ENCODE results near the gene PCGF1. TPM values are rescaled to one million over a fixed set of nuclear protein-coding genes. Genes with fewer than 3 reads are reported as not detected.
A peak's percentile ranks its signal among the peaks of the same experiment; 100 is the strongest.

PCGF1 gene
- total and polyA plus RNA-seq, 2 of the 13 experiments (the other 11 are each of a cell fraction or from before 2014, with no cell fraction given) = 20.4 to 22.6 TPM

- TF ChIP-seq PAF1 (CRISPR knock-in tag; IDR thresholded peaks at IDR 0.05) (no peak), PAWR (CRISPR knock-in tag; IDR thresholded peaks at IDR 0.05; ENCODE audit: borderline replicate concordance) (no peak), ZNF263 (CRISPR knock-in tag; IDR thresholded peaks at IDR 0.05) (peak; percentile 96), KMT2A (CRISPR knock-in tag; IDR thresholded peaks at IDR 0.05) (no peak; the same call in 1 of the 2 replicates), RFX5 (IDR thresholded peaks at IDR 0.05; ENCODE audit: low read depth, low read length) (no peak), NBN (conservative IDR thresholded peaks at IDR 0.05) (no peak), ZNF253 (CRISPR knock-in tag; IDR thresholded peaks at IDR 0.05; ENCODE audit: borderline replicate concordance) (no peak), HDAC1 (CRISPR knock-in tag; IDR thresholded peaks at IDR 0.05) (peak; percentile 88), KDM2A (CRISPR knock-in tag; IDR thresholded peaks at IDR 0.05; ENCODE audit: borderline replicate concordance, low read depth) (no peak), ZNF484 (CRISPR knock-in tag; IDR thresholded peaks at IDR 0.05; ENCODE audit: borderline replicate concordance, low read depth) (no peak), ZNF101 (CRISPR knock-in tag; IDR thresholded peaks at IDR 0.05; ENCODE audit: borderline replicate concordance, low read depth) (no peak), FOXA3 (CRISPR knock-in tag; IDR thresholded peaks at IDR 0.05) (peak; percentile 80), JUN (CRISPR knock-in tag; IDR thresholded peaks at IDR 0.05) (no peak; the same call in 1 of the 2 replicates), ZNF720 (CRISPR knock-in tag; IDR thresholded peaks at IDR 0.05) (no peak), NFKBIZ (CRISPR knock-in tag; IDR thresholded peaks at IDR 0.05) (peak; percentile 44; the same call in 1 of the 2 replicates), RXRA (CRISPR knock-in tag; IDR thresholded peaks at IDR 0.05) (peak; percentile 82; the same call in 1 of the 2 replicates), ZNF296 (CRISPR knock-in tag; conservative IDR thresholded peaks at IDR 0.05) (no peak), ZNF768 (CRISPR knock-in tag; IDR thresholded peaks at IDR 0.05) (no peak), MEIS1 (CRISPR knock-in tag; IDR thresholded peaks at IDR 0.05; ENCODE audit: borderline replicate concordance) (no peak), NR2F1 (CRISPR knock-in tag; IDR thresholded peaks at IDR 0.05) (peak; percentile 37 to 48), KDM5A (IDR thresholded peaks at IDR 0.05; ENCODE audit: borderline replicate concordance, low read length) (peak; percentile 51; the same call in 1 of the 2 replicates), ZNF569 (CRISPR knock-in tag; IDR thresholded peaks at IDR 0.05; ENCODE audit: borderline replicate concordance) (no peak), GABPA (IDR thresholded peaks at IDR 0.05; ENCODE audit: low read depth, low read length) (no peak), GABPA (CRISPR knock-in tag; IDR thresholded peaks at IDR 0.05; ENCODE audit: low read depth) (peak; percentile 36)
- TF ChIP-seq, protein P1, sequence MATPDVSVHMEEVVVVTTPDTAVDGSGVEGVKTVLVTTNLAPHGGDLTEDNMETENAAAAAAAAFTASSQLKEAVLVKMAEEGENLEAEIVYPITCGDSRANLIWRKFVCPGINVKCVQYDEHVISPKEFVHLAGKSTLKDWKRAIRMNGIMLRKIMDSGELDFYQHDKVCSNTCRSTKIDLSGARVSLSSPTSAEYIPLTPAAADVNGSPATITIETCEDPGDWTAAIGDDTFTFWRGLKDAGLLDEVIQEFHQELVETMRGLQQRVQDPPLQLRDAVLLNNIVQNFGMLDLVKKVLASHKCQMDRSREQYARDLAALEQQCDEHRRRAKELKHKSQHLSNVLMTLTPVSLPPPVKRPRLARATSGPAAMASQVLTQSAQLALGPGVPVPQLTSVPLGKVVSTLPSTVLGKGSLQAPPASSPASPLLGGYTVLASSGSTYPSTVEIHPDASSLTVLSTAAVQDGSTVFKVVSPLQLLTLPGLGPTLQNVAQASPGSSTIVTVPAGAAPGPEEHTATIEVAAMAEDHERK (CRISPR knock-in tag; IDR thresholded peaks at IDR 0.05; ENCODE audit: low read depth) = no peak
- TF ChIP-seq, protein P2, sequence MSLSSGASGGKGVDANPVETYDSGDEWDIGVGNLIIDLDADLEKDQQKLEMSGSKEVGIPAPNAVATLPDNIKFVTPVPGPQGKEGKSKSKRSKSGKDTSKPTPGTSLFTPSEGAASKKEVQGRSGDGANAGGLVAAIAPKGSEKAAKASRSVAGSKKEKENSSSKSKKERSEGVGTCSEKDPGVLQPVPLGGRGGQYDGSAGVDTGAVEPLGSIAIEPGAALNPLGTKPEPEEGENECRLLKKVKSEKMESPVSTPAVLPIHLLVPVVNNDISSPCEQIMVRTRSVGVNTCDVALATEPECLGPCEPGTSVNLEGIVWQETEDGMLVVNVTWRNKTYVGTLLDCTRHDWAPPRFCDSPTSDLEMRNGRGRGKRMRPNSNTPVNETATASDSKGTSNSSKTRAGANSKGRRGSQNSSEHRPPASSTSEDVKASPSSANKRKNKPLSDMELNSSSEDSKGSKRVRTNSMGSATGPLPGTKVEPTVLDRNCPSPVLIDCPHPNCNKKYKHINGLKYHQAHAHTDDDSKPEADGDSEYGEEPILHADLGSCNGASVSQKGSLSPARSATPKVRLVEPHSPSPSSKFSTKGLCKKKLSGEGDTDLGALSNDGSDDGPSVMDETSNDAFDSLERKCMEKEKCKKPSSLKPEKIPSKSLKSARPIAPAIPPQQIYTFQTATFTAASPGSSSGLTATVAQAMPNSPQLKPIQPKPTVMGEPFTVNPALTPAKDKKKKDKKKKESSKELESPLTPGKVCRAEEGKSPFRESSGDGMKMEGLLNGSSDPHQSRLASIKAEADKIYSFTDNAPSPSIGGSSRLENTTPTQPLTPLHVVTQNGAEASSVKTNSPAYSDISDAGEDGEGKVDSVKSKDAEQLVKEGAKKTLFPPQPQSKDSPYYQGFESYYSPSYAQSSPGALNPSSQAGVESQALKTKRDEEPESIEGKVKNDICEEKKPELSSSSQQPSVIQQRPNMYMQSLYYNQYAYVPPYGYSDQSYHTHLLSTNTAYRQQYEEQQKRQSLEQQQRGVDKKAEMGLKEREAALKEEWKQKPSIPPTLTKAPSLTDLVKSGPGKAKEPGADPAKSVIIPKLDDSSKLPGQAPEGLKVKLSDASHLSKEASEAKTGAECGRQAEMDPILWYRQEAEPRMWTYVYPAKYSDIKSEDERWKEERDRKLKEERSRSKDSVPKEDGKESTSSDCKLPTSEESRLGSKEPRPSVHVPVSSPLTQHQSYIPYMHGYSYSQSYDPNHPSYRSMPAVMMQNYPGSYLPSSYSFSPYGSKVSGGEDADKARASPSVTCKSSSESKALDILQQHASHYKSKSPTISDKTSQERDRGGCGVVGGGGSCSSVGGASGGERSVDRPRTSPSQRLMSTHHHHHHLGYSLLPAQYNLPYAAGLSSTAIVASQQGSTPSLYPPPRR (CRISPR knock-in tag; IDR thresholded peaks at IDR 0.05; ENCODE audit: borderline replicate concordance) = peak; percentile 78; the same call in 1 of the 2 replicates
Observed at GRCh38 chr2:74488643-74489481, 18.6 kb downstream of the PCGF1 start (continued).
